Sigmoid colon (tissue), 4 donors: Measurements from ENCODE around the gene ITGA11.
A peak's percentile ranks its signal among the peaks of the same experiment; 100 is the strongest.

Experiments
- CTCF ChIP-seq, 4 experiments: fragments of 450-650 bp in 3 of 4; fragments of 200-600 bp in 1 of 4; IDR thresholded peaks; one replicate each; pipeline ENCODE4 v1.5.1; 2016 to 2019; ENCODE audit warnings: antibody characterized with exemption in 4 of 4, mild to moderate bottlenecking in 3 of 4, moderate library complexity in 2 of 4
- EP300 ChIP-seq, 4 donors: sonication (generic); formaldehyde crosslinking; IDR thresholded peaks; one replicate each; pipeline ENCODE4 v1.6.1; 2017; ENCODE audit warnings: antibody characterized with exemption in 4 of 4
- POLR2A ChIP-seq, 2 donors: fragments of 450-650 bp; IDR thresholded peaks; one replicate each; pipeline ENCODE4 v1.6.1; 2016; ENCODE audit warnings: antibody characterized with exemption in 2 of 2, mild to moderate bottlenecking in 2 of 2, moderate library complexity in 2 of 2
- POLR2AphosphoS5 ChIP-seq, 4 donors: sonication (generic); formaldehyde crosslinking; IDR thresholded peaks; one replicate each; pipeline ENCODE4 v1.6.1; 2017; ENCODE audit warnings: antibody characterized with exemption in 4 of 4

DNA sequence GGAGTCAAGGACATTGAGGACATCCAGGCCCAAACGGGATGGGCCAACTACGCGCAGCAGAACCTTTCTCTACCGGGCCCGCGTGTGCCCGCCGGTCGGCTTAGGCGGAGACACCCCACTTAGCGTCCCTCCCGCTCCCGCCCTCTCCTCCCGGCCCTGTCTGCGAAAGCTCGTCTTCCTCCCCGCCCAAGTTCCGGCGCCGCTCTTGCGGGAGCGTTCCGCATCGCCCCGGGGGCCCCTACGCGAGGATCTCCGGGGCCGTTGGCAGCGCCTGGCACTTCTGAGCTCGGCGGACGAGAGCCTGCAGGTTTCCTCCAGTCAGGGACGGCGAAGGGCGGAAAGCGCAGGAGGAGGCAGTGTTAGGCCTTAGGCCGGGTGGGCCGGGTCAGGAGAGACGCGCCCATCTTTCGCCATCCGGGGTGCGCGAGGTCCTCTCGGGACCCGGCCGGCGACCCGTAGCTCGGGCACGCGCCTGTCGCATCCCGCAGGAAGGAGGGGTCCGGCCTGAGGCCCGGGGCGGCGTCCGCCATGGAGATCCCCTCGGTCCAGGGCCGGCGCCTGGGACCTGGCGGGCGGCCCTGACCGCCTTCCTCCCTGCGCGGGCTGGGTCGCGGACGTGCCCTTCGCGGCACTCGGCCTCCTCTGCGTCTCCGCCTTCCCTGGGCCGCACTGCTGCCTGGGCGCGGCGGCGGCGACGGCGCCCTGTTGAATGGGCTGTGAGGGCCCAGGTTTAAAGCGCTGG, 154.2 kb downstream of the ITGA11 start, which contains the start of gene FEM1B:
- TF ChIP-seq POLR2A (IDR thresholded peaks at IDR 0.05) (peak; percentile 54 to 56), CTCF (IDR thresholded peaks at IDR 0.05) (no peak), EP300 (IDR thresholded peaks at IDR 0.05) (peak in 2 of 4 donors; percentile 26 to 36), POLR2AphosphoS5 (IDR thresholded peaks at IDR 0.05) (peak; percentile 78 to 93 (median 86))
